ENCODE measurements around the gene MAGEF1.

The MAGEF1 gene

GRCh38 chr3:184719709-184720108 lies 7.8 kb upstream of the MAGEF1 start:
- DNase-seq: no peak

- no peak for DNase-seq
These were observed 6.6 kb upstream of the MAGEF1 start for GRCh38 chr3:184718431-184718830.

GRCh38 chr3:184717399-184717983 lies 5.6 kb upstream of the MAGEF1 start:
- DNase-seq: peak; percentile 60

GRCh38 chr3:184716622-184717398 lies 4.9 kb upstream of the MAGEF1 start:
- peak; percentile 84 for DNase-seq

- no peak for DNase-seq
These were observed 4.2 kb upstream of the MAGEF1 start for GRCh38 chr3:184715943-184716621.

GRCh38 chr3:184713521-184713920 lies 1.7 kb upstream of the MAGEF1 start:
- DNase-seq: no peak

- no peak for DNase-seq
These were observed 1.1 kb upstream of the MAGEF1 start for GRCh38 chr3:184713040-184713355.

GRCh38 chr3:184712248-184713039 lies 580 bp upstream of the MAGEF1 start:
- DNase-seq: no peak

- DNase-seq: no peak
These were observed 883 bp downstream of the MAGEF1 start for GRCh38 chr3:184710870-184711492.

GRCh38 chr3:184703657-184704056 lies 8.2 kb downstream of the MAGEF1 start:
- no peak for DNase-seq

GRCh38 chr3:184700759-184701158 lies 11.1 kb downstream of the MAGEF1 start:
- no peak for DNase-seq

GRCh38 chr3:184697845-184698244 lies 14.0 kb downstream of the MAGEF1 start:
- DNase-seq: no peak

GRCh38 chr3:184696697-184697096 lies 15.2 kb downstream of the MAGEF1 start:
- no peak for DNase-seq

- no peak for DNase-seq
These were observed 17.1 kb downstream of the MAGEF1 start for GRCh38 chr3:184694716-184695115.

GRCh38 chr3:184694133-184694665 lies 17.7 kb downstream of the MAGEF1 start:
- DNase-seq: no peak

- DNase-seq: no peak
These were observed 18.6 kb downstream of the MAGEF1 start for GRCh38 chr3:184693011-184693975.

- no peak for DNase-seq
These were observed 20.2 kb downstream of the MAGEF1 start for GRCh38 chr3:184691397-184692231.

- DNase-seq: no peak
These were observed 21.5 kb downstream of the MAGEF1 start for GRCh38 chr3:184690192-184690883.

- DNase-seq: no peak
These were observed 23.0 kb downstream of the MAGEF1 start for GRCh38 chr3:184688882-184689271.

Measured in NCI-H1092 treated with DMSO at 0.1 percent for 48 hours (cell line).